ENCODE results near the gene OTOF.

DNA sequence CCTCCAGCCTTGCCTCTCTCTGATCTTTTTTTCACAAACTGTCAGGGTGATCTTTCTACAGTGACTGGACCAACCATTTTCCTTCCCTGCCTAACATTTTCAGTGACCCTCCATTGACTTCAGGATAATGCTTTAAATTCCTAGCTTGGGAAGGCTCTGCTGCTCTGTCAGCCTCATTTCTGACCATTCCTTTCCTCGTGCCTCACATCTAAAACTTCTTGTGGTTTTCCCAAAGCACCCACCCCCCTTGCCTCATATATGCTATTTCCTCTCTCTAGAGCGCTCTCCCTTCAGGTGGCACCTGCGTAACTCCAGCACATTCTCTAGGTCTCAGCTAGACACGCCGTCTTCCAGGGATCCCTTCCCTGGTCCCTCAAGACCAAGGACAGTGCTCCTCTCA lies 39.0 kb downstream of the OTOF start:
- TF ChIP-seq TP53 (CRISPR knock-in tag; IDR thresholded peaks at IDR 0.05) (no peak), CBX8 (IDR thresholded peaks at IDR 0.05) (no peak), PHF8 (IDR thresholded peaks at IDR 0.05; ENCODE audit: borderline replicate concordance, low read depth) (no peak), RCOR1 (IDR thresholded peaks at IDR 0.05; ENCODE audit: low read depth, low read length) (no peak)
- TF ChIP-seq, protein P1, sequence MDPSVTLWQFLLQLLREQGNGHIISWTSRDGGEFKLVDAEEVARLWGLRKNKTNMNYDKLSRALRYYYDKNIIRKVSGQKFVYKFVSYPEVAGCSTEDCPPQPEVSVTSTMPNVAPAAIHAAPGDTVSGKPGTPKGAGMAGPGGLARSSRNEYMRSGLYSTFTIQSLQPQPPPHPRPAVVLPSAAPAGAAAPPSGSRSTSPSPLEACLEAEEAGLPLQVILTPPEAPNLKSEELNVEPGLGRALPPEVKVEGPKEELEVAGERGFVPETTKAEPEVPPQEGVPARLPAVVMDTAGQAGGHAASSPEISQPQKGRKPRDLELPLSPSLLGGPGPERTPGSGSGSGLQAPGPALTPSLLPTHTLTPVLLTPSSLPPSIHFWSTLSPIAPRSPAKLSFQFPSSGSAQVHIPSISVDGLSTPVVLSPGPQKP (IDR thresholded peaks at IDR 0.05; ENCODE audit: low read depth, low read length) = no peak
- TF ChIP-seq, protein P2, sequence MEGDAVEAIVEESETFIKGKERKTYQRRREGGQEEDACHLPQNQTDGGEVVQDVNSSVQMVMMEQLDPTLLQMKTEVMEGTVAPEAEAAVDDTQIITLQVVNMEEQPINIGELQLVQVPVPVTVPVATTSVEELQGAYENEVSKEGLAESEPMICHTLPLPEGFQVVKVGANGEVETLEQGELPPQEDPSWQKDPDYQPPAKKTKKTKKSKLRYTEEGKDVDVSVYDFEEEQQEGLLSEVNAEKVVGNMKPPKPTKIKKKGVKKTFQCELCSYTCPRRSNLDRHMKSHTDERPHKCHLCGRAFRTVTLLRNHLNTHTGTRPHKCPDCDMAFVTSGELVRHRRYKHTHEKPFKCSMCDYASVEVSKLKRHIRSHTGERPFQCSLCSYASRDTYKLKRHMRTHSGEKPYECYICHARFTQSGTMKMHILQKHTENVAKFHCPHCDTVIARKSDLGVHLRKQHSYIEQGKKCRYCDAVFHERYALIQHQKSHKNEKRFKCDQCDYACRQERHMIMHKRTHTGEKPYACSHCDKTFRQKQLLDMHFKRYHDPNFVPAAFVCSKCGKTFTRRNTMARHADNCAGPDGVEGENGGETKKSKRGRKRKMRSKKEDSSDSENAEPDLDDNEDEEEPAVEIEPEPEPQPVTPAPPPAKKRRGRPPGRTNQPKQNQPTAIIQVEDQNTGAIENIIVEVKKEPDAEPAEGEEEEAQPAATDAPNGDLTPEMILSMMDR (IDR thresholded peaks at IDR 0.05) = no peak

Data from A549 (cell line).